Measurements from ENCODE around the gene CCDC186. TPM values are rescaled to one million over a fixed set of nuclear protein-coding genes. Genes with fewer than 3 reads are reported as not detected.
A peak's percentile ranks its signal among the peaks of the same experiment; 100 is the strongest.

CCDC186 gene
- total and polyA plus RNA-seq, 2 of the 13 experiments (the other 11 are each of a cell fraction or from before 2014, with no cell fraction given), result 4.2 to 11.8 TPM

GRCh38 chr10:114173921-114174694, at the start of gene CCDC186 (continued):
- TF ChIP-seq THAP9 (CRISPR knock-in tag; IDR thresholded peaks at IDR 0.05; ENCODE audit: borderline replicate concordance) (peak; percentile 96), DMTF1 (CRISPR knock-in tag; IDR thresholded peaks at IDR 0.05) (no peak), STAT5B (CRISPR knock-in tag; IDR thresholded peaks at IDR 0.05) (no peak), ZNF776 (CRISPR knock-in tag; IDR thresholded peaks at IDR 0.05) (no peak), KLF9 (CRISPR knock-in tag; IDR thresholded peaks at IDR 0.05; ENCODE audit: low read depth) (no peak), ZNF773 (CRISPR knock-in tag; IDR thresholded peaks at IDR 0.05; ENCODE audit: borderline replicate concordance) (no peak), PREB (CRISPR knock-in tag; IDR thresholded peaks at IDR 0.05) (no peak), DBP (CRISPR knock-in tag; IDR thresholded peaks at IDR 0.05; ENCODE audit: not compliant biosample characterization) (no peak), RARG (CRISPR knock-in tag; IDR thresholded peaks at IDR 0.05; ENCODE audit: low read depth) (no peak), EHMT2 (IDR thresholded peaks at IDR 0.05; ENCODE audit: borderline replicate concordance, low read depth, low read length) (no peak), BHLHE40 (IDR thresholded peaks at IDR 0.05; ENCODE audit: low read length) (no peak), REPIN1 (CRISPR knock-in tag; IDR thresholded peaks at IDR 0.05; ENCODE audit: borderline replicate concordance, low read depth) (no peak), GPN1 (CRISPR knock-in tag; IDR thresholded peaks at IDR 0.05; ENCODE audit: borderline replicate concordance) (no peak), HNRNPUL1 (IDR thresholded peaks at IDR 0.05; ENCODE audit: low read depth, low read length) (no peak), ZNF331 (CRISPR knock-in tag; IDR thresholded peaks at IDR 0.05) (no peak; the same call in 1 of the 2 replicates), SKI (IDR thresholded peaks at IDR 0.05; ENCODE audit: partially characterized antibody) (no peak), ZEB1 (IDR thresholded peaks at IDR 0.05; ENCODE audit: insufficient replicate concordance, low read depth) (peak; percentile 92), DZIP1 (CRISPR knock-in tag; IDR thresholded peaks at IDR 0.05) (no peak), ZNF383 (CRISPR knock-in tag; IDR thresholded peaks at IDR 0.05; ENCODE audit: borderline replicate concordance) (no peak), AKAP8 (CRISPR knock-in tag; IDR thresholded peaks at IDR 0.05) (no peak)

Data from HepG2 (cell line).